CD4-positive, alpha-beta T cell treated with Interleukin-4 for 1 hour (primary cell): ENCODE measurements around the gene HLTF.
"Not testable (repeated sequence)": the region's sequence is repeated elsewhere in the genome, so short reads cannot be mapped to it uniquely, and the experiment has no call there.

Experiments
- DNase-seq, 2 donors: peaks; one replicate each; pipeline ENCODE4 v3.0.0-alpha.2; 2020 to 2022

HLTF gene

GRCh38 chr3:148990236-148990635 lies 96.1 kb downstream of the HLTF start:
- DNase-seq: no peak

- DNase-seq: not testable (repeated sequence)
These were observed 98.8 kb downstream of the HLTF start for GRCh38 chr3:148987551-148987950.

GRCh38 chr3:148981273-148981672 lies 105.1 kb downstream of the HLTF start:
- DNase-seq: no peak
